ENCODE results near the gene SCPEP1.
"Not testable (repeated sequence)": the region's sequence is repeated elsewhere in the genome, so short reads cannot be mapped to it uniquely, and the experiment has no call there.

Gene SCPEP1

GRCh38 chr17:56965681-56966080, 12.2 kb upstream of the SCPEP1 start:
- not testable (repeated sequence) for DNase-seq

- no peak for DNase-seq
Observed at GRCh38 chr17:56966338-56966737, 11.6 kb upstream of the SCPEP1 start.

GRCh38 chr17:56970974-56971373, 7.0 kb upstream of the SCPEP1 start:
- DNase-seq, result no peak

GRCh38 chr17:56972111-56972730, 5.7 kb upstream of the SCPEP1 start:
- no peak for DNase-seq

GRCh38 chr17:56973520-56973919, 4.4 kb upstream of the SCPEP1 start:
- no peak for DNase-seq

GRCh38 chr17:56974055-56974454, 3.9 kb upstream of the SCPEP1 start:
- no peak for DNase-seq

- DNase-seq, result no peak
Observed at GRCh38 chr17:56975656-56976055, 2.3 kb upstream of the SCPEP1 start.

GRCh38 chr17:56976941-56977608, 856 bp upstream of the SCPEP1 start:
- DNase-seq, result no peak

GRCh38 chr17:56978441-56979090, 635 bp downstream of the SCPEP1 start:
- DNase-seq, result peak; percentile 28

- DNase-seq, result no peak
Observed at GRCh38 chr17:56979091-56979480, 1.2 kb downstream of the SCPEP1 start.

GRCh38 chr17:56980526-56980925, 2.6 kb downstream of the SCPEP1 start:
- DNase-seq, result not testable (repeated sequence)

- no peak for DNase-seq
Observed at GRCh38 chr17:56982312-56982711, 4.4 kb downstream of the SCPEP1 start.

- no peak for DNase-seq
Observed at GRCh38 chr17:56983366-56983765, 5.4 kb downstream of the SCPEP1 start.

- no peak for DNase-seq
Observed at GRCh38 chr17:56985371-56986162, 7.6 kb downstream of the SCPEP1 start.

GRCh38 chr17:56987283-56987834, 9.4 kb downstream of the SCPEP1 start:
- DNase-seq, result no peak

GRCh38 chr17:56988901-56989572, 11.1 kb downstream of the SCPEP1 start:
- no peak for DNase-seq

- DNase-seq, result no peak
Observed at GRCh38 chr17:56992364-56992763, 14.4 kb downstream of the SCPEP1 start.

GRCh38 chr17:56994009-56994792, 16.3 kb downstream of the SCPEP1 start:
- no peak for DNase-seq

GRCh38 chr17:56995766-56996165, 17.8 kb downstream of the SCPEP1 start:
- no peak for DNase-seq

GRCh38 chr17:56997313-56997712, 19.4 kb downstream of the SCPEP1 start:
- DNase-seq, result no peak

- no peak for DNase-seq
Observed at GRCh38 chr17:57001541-57001940, 23.6 kb downstream of the SCPEP1 start.

- no peak for DNase-seq
Observed at GRCh38 chr17:57002904-57003303, 25.0 kb downstream of the SCPEP1 start.

All from CD4-positive, alpha-beta T cell treated with Interleukin-4 for 4 hours (primary cell).